H9 (cell line): ENCODE data around the gene MCF2L. TPM values are rescaled to one million over a fixed set of nuclear protein-coding genes. Genes with fewer than 3 reads are reported as not detected.

Experiments used
- DNase-seq: peaks from one replicate; pipeline ENCODE4 v3.0.0-alpha.2; 2017
- H2AFZ ChIP-seq: one replicate; pipeline ENCODE4 v1.6.1; 2013; ENCODE audit warnings: mild to moderate bottlenecking, low read length, control low read depth, moderate library complexity
- H2AK5ac ChIP-seq: 2 replicates; pipeline ENCODE4 v1.6.1; 2013; ENCODE audit warnings: low read length, control low read depth, mixed read lengths; ENCODE audit not compliant: insufficient read length
- H2BK120ac ChIP-seq: one replicate; pipeline ENCODE4 v1.6.1; 2013; ENCODE audit warnings: low read depth, mild to moderate bottlenecking, low read length, control low read depth, inconsistent platforms; ENCODE audit not compliant: poor library complexity, severe bottlenecking
- H2BK12ac ChIP-seq: 2 replicates; pipeline ENCODE4 v1.6.1; 2013; ENCODE audit warnings: low read length, control low read depth, mixed read lengths, low read depth; ENCODE audit not compliant: insufficient read length
- H2BK15ac ChIP-seq: 2 replicates; pipeline ENCODE4 v1.6.1; 2013; ENCODE audit warnings: low read depth, low read length, control low read depth
- H2BK20ac ChIP-seq: one replicate; pipeline ENCODE4 v1.6.1; 2013; ENCODE audit warnings: low read depth, mild to moderate bottlenecking, low read length, control low read depth, inconsistent platforms; ENCODE audit not compliant: poor library complexity, severe bottlenecking
- H2BK5ac ChIP-seq: 2 replicates; pipeline ENCODE4 v1.6.1; 2013; ENCODE audit warnings: low read length, control low read depth, mixed read lengths; ENCODE audit not compliant: insufficient read length
- H3K14ac ChIP-seq: 2 replicates; pipeline ENCODE4 v1.6.1; 2013; ENCODE audit warnings: low read length, control low read depth; ENCODE audit not compliant: insufficient read depth
- H3K18ac ChIP-seq: 2 replicates; pipeline ENCODE4 v1.6.1; 2013; ENCODE audit warnings: low read depth, mild to moderate bottlenecking, mixed read lengths, low read length, control low read depth; ENCODE audit not compliant: insufficient read length
- H3K23ac ChIP-seq: 2 replicates; pipeline ENCODE4 v1.6.1; 2013; ENCODE audit warnings: low read length, control low read depth, mixed read lengths, low read depth; ENCODE audit not compliant: insufficient read length
- H3K23me2 ChIP-seq: 2 replicates; pipeline ENCODE4 v1.6.1; 2013; ENCODE audit warnings: low read depth, mild to moderate bottlenecking, mixed read lengths, low read length, control low read depth; ENCODE audit not compliant: insufficient read length, poor library complexity, severe bottlenecking
- H3K27ac ChIP-seq: 2 replicates; pipeline ENCODE4 v1.5.1; 2013; ENCODE audit warnings: low read length, control low read depth, mixed read lengths, low read depth; ENCODE audit not compliant: insufficient read length
- H3K27me3 ChIP-seq: 2 replicates; pipeline ENCODE4 v1.6.1; 2013; ENCODE audit warnings: low read length, control low read depth, inconsistent platforms; ENCODE audit not compliant: insufficient read depth
- H3K4ac ChIP-seq: 2 replicates; pipeline ENCODE4 v1.6.1; 2013; ENCODE audit warnings: low read depth, mild to moderate bottlenecking, control low read depth, inconsistent platforms, low read length, moderate library complexity
- H3K4me1 ChIP-seq: 2 replicates; pipeline ENCODE4 v1.6.1; 2013; ENCODE audit warnings: low read length, control low read depth, inconsistent platforms; ENCODE audit not compliant: insufficient read depth
- H3K4me2 ChIP-seq: 2 replicates; pipeline ENCODE4 v1.6.1; 2013; ENCODE audit warnings: low read length, control low read depth, mixed read lengths; ENCODE audit not compliant: insufficient read length, insufficient read depth
- H3K56ac ChIP-seq: 2 replicates; pipeline ENCODE4 v1.6.1; 2013; ENCODE audit warnings: low read depth, mild to moderate bottlenecking, mixed read lengths, low read length, control low read depth; ENCODE audit not compliant: insufficient read length
- H3K79me1 ChIP-seq: 2 replicates; pipeline ENCODE4 v1.6.1; 2013; ENCODE audit warnings: low read depth, mild to moderate bottlenecking, moderate library complexity, low read length, control low read depth, inconsistent platforms; ENCODE audit not compliant: insufficient read depth, poor library complexity, severe bottlenecking
- H3K79me2 ChIP-seq: 2 replicates; pipeline ENCODE4 v1.6.1; 2013; ENCODE audit warnings: low read length, control low read depth, inconsistent platforms; ENCODE audit not compliant: insufficient read depth
- H3K9ac ChIP-seq: 2 replicates; pipeline ENCODE4 v1.6.1; 2013; ENCODE audit warnings: low read length, control low read depth, mixed read lengths; ENCODE audit not compliant: insufficient read length; ENCODE audit errors: extremely low read depth
- H3K9me3 ChIP-seq: one replicate; pipeline ENCODE4 v1.6.1; 2013; ENCODE audit warnings: low read depth, low read length, inconsistent platforms; ENCODE audit not compliant: control insufficient read depth
- H3T11ph ChIP-seq: one replicate; pipeline ENCODE4 v1.6.1; 2013; ENCODE audit warnings: mild to moderate bottlenecking, low read length, control low read depth, inconsistent platforms
- H4K20me1 ChIP-seq: one replicate; pipeline ENCODE4 v1.6.1; 2013; ENCODE audit not compliant: control insufficient read depth, insufficient read length, insufficient read depth
- H4K5ac ChIP-seq: 2 replicates; pipeline ENCODE4 v1.6.1; 2013; ENCODE audit warnings: low read depth, mild to moderate bottlenecking, mixed read lengths, low read length, control low read depth; ENCODE audit not compliant: insufficient read length
- H4K8ac ChIP-seq: replicated peaks from 2 replicates; pipeline ENCODE4 v1.6.1; 2013; ENCODE audit warnings: low read length, control low read depth, mixed read lengths, low read depth; ENCODE audit not compliant: insufficient read length
- H4K91ac ChIP-seq: 2 replicates; pipeline ENCODE4 v1.6.1; 2013; ENCODE audit warnings: low read depth, mild to moderate bottlenecking, moderate library complexity, mixed read lengths, low read length, control low read depth; ENCODE audit not compliant: insufficient read length
- H3K27ac Mint-ChIP-seq, 3 experiments: 2 replicates in 2 of 3; 3 replicates in 1 of 3; pipeline ENCODE4 v1.8.0; 2020 to 2021; ENCODE audit warnings: mixed read lengths in 3 of 3, mild to moderate bottlenecking in 1 of 3, moderate library complexity in 1 of 3
- H3K27me3 Mint-ChIP-seq: 2 replicates; pipeline ENCODE4 v1.8.0; 2021; ENCODE audit warnings: low read depth, mild to moderate bottlenecking, moderate library complexity, mixed read lengths
- H3K36me3 Mint-ChIP-seq, 3 experiments: 2 replicates in 2 of 3; 3 replicates in 1 of 3; pipeline ENCODE4 v1.8.0; 2020 to 2021; ENCODE audit warnings: low read depth in 3 of 3, mixed read lengths in 3 of 3; ENCODE audit not compliant: insufficient read depth in 1 of 3
- H3K4me1 Mint-ChIP-seq, 2 experiments: 2 replicates each; pipeline ENCODE4 v1.8.0; 2020; ENCODE audit warnings: mixed read lengths in 2 of 2
- H3K4me3 Mint-ChIP-seq, 2 experiments: 2 replicates in 1 of 2; 3 replicates in 1 of 2; pipeline ENCODE4 v1.8.0; 2020 to 2021; ENCODE audit warnings: mild to moderate bottlenecking in 2 of 2, mixed read lengths in 2 of 2, moderate library complexity in 1 of 2
- H3K9me3 Mint-ChIP-seq, 2 experiments: 2 replicates in 1 of 2; 3 replicates in 1 of 2; pipeline ENCODE4 v1.8.0; 2020; ENCODE audit warnings: mild to moderate bottlenecking in 2 of 2, mixed read lengths in 2 of 2, moderate library complexity in 1 of 2
- CTCF ChIP-seq: fragments of 200-600 bp; sonication (generic); conservative IDR thresholded peaks from 3 replicates; pipeline ENCODE4 v1.8.0; 2021; ENCODE audit warnings: antibody characterized with exemption, mild to moderate bottlenecking
- WGBS: extraction: QIAGEN DNeasy Blood & Tissue Kit; methylation state at CpG from one replicate; pipeline ENCODE4 v1.1.7; 2013; ENCODE audit warnings: missing lambda C conversion rate, low lambda C conversion rate, mixed read lengths; ENCODE audit not compliant: insufficient read length; ENCODE audit errors: extremely low coverage; 5-methylcytosine and 5-hydroxymethylcytosine counted together
- total RNA-seq: library from RNA; stranded (reverse); gene quantifications from 2 replicates; pipeline ENCODE4 v1.2.1, GENCODE V29; 2021

MCF2L gene
- total RNA-seq, 1 experiment from 2014 or later: 18.5 TPM

DNA sequence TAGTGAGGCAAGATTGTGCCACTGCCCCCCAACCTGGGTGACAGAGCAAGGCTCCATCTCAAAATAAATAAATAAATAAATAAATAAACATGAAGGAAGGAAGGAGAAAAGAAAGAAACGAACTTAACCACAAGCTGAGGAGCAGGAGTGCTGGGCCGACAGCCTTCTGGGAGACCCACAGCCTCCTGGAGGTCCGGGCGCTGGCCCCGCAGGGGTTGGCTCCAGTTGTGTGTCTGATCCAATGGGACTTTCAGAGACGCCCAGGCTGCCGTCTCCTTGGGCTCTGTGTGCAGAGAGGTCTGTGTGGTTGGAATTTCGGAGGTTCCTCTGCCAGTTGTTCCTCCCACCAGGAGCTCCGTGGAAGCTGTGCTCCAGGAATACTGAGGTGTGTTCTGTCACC, 36.0 kb upstream of the MCF2L start:
- WGBS: no CpG with 5 or more reads among the region's 9 CpGs
- H4K8ac ChIP-seq: no peak overlapping the region
- H3K27me3 ChIP-seq: no peaks in the 10 kb centered on the region
- H4K91ac ChIP-seq: no peak overlapping the region
- no peak overlapping the region for H3K56ac ChIP-seq
- H3T11ph ChIP-seq: no peak overlapping the region
- DNase-seq: no peak
- no peak overlapping the region for H3K27ac ChIP-seq
- H2BK12ac ChIP-seq: no peak overlapping the region
- no peaks in the 10 kb centered on the region; the same call in 1 of the 2 replicates for H3K4me1 ChIP-seq
- no peak overlapping the region for H2AK5ac ChIP-seq
- H3K79me2 ChIP-seq: peaks cover 2% of the 10 kb centered on the region; the same call in 1 of the 2 replicates
- H3K9me3 Mint-ChIP-seq: peaks cover 1 to 5% of the 10 kb centered on the region in 2 experiments; a peak in 3 of 5 replicates
- H3K23me2 ChIP-seq: no peaks in the 10 kb centered on the region
- H3K27me3 Mint-ChIP-seq: peaks cover 5% of the 10 kb centered on the region
- no peaks in the 10 kb centered on the region for H3K79me1 ChIP-seq
- H4K20me1 ChIP-seq: no peaks in the 10 kb centered on the region
- no peak overlapping the region for H2BK120ac ChIP-seq
- H3K36me3 Mint-ChIP-seq: peaks cover 1 to 8% (median 6%) of the 10 kb centered on the region in 3 experiments
- H3K4me2 ChIP-seq: no peak overlapping the region
- H3K4me3 Mint-ChIP-seq: no peak overlapping the region
- H2BK5ac ChIP-seq: no peak overlapping the region
- H3K23ac ChIP-seq: no peak overlapping the region
- no peak overlapping the region for H2AFZ ChIP-seq
- H3K9ac ChIP-seq: no peak overlapping the region
- H2BK15ac ChIP-seq: no peak overlapping the region
- no peak overlapping the region for H4K5ac ChIP-seq
- H3K18ac ChIP-seq: no peak overlapping the region
- H3K4ac ChIP-seq: no peak overlapping the region
- H2BK20ac ChIP-seq: no peak overlapping the region
- H3K4me1 Mint-ChIP-seq: peaks cover 17 to 25% of the 10 kb centered on the region in 2 experiments
- H3K14ac ChIP-seq: no peak overlapping the region
- H3K27ac Mint-ChIP-seq: no peak overlapping the region
- no peak for TF ChIP-seq CTCF
- H3K9me3 ChIP-seq: no peaks in the 10 kb centered on the region
